ENCODE measurements around the gene SND1.
A peak's percentile ranks its signal among the peaks of the same experiment; 100 is the strongest.

Gene SND1

GRCh38 chr7:128034825-128035224 is 382.8 kb downstream of the SND1 start:
- ATAC-seq (ENCODE audit: low read depth) (no peak), DNase-seq (ENCODE audit: low spot score) (no peak)
- Histone ChIP-seq H3K36me3 (ENCODE audit: low read depth) (no peaks in the 10 kb centered on the region), H3K4me1 (ENCODE audit: insufficient read depth, poor library complexity, severe bottlenecking) (no peaks in the 10 kb centered on the region), H3K27me3 (ENCODE audit: insufficient read depth, poor library complexity, severe bottlenecking) (no peaks in the 10 kb centered on the region), H3K4me3 (ENCODE audit: severe bottlenecking) (no peak overlapping the region), H3K27ac (ENCODE audit: poor library complexity, severe bottlenecking) (no peak overlapping the region), H3K9me3 (ENCODE audit: severe bottlenecking) (no peaks in the 10 kb centered on the region)
- no peak for TF ChIP-seq CTCF (IDR thresholded peaks at IDR 0.05; ENCODE audit: poor library complexity, severe bottlenecking)

GRCh38 chr7:128035712-128036111 is 383.7 kb downstream of the SND1 start:
- Histone ChIP-seq H3K4me1 (ENCODE audit: insufficient read depth, poor library complexity, severe bottlenecking) (peaks cover 1% of the 10 kb centered on the region), H3K27me3 (ENCODE audit: insufficient read depth, poor library complexity, severe bottlenecking) (no peaks in the 10 kb centered on the region), H3K27ac (ENCODE audit: poor library complexity, severe bottlenecking) (no peak overlapping the region), H3K4me3 (ENCODE audit: severe bottlenecking) (no peak overlapping the region), H3K36me3 (ENCODE audit: low read depth) (no peaks in the 10 kb centered on the region), H3K9me3 (ENCODE audit: severe bottlenecking) (no peaks in the 10 kb centered on the region)
- 0 out of 3 replicates have a peak, but pooled peaks have one; percentile 26 for ATAC-seq (ENCODE audit: low read depth)
- TF ChIP-seq CTCF (IDR thresholded peaks at IDR 0.05; ENCODE audit: poor library complexity, severe bottlenecking): peak; percentile 52
- no peak for DNase-seq (ENCODE audit: low spot score)

- Histone ChIP-seq H3K4me3 (ENCODE audit: severe bottlenecking) (no peak overlapping the region), H3K36me3 (ENCODE audit: low read depth) (no peaks in the 10 kb centered on the region), H3K4me1 (ENCODE audit: insufficient read depth, poor library complexity, severe bottlenecking) (peaks cover 8% of the 10 kb centered on the region), H3K27ac (ENCODE audit: poor library complexity, severe bottlenecking) (no peak overlapping the region), H3K9me3 (ENCODE audit: severe bottlenecking) (no peaks in the 10 kb centered on the region), H3K27me3 (ENCODE audit: insufficient read depth, poor library complexity, severe bottlenecking) (no peaks in the 10 kb centered on the region)
- DNase-seq (ENCODE audit: low spot score): no peak
- no peak for TF ChIP-seq CTCF (IDR thresholded peaks at IDR 0.05; ENCODE audit: poor library complexity, severe bottlenecking)
- no peak for ATAC-seq (ENCODE audit: low read depth)
These were observed 384.4 kb downstream of the SND1 start for GRCh38 chr7:128036226-128036940.

- Histone ChIP-seq H3K9me3 (ENCODE audit: severe bottlenecking) (no peaks in the 10 kb centered on the region), H3K4me3 (ENCODE audit: severe bottlenecking) (no peak overlapping the region), H3K4me1 (ENCODE audit: insufficient read depth, poor library complexity, severe bottlenecking) (peaks cover 11% of the 10 kb centered on the region), H3K27ac (ENCODE audit: poor library complexity, severe bottlenecking) (no peak overlapping the region), H3K27me3 (ENCODE audit: insufficient read depth, poor library complexity, severe bottlenecking) (no peaks in the 10 kb centered on the region), H3K36me3 (ENCODE audit: low read depth) (no peaks in the 10 kb centered on the region)
- DNase-seq (ENCODE audit: low spot score) (no peak), ATAC-seq (ENCODE audit: low read depth) (no peak)
- TF ChIP-seq CTCF (IDR thresholded peaks at IDR 0.05; ENCODE audit: poor library complexity, severe bottlenecking): no peak
These were observed 385.1 kb downstream of the SND1 start for GRCh38 chr7:128037081-128037480.
